Measurements from ENCODE around the gene EPHB4. TPM values are rescaled to one million over a fixed set of nuclear protein-coding genes. Genes with fewer than 3 reads are reported as not detected.
"Not testable (repeated sequence)": the region's sequence is repeated elsewhere in the genome, so short reads cannot be mapped to it uniquely, and the experiment has no call there.

The EPHB4 gene
- total RNA-seq, 1 donor from 2014 or later, result 22.1 TPM

DNA sequence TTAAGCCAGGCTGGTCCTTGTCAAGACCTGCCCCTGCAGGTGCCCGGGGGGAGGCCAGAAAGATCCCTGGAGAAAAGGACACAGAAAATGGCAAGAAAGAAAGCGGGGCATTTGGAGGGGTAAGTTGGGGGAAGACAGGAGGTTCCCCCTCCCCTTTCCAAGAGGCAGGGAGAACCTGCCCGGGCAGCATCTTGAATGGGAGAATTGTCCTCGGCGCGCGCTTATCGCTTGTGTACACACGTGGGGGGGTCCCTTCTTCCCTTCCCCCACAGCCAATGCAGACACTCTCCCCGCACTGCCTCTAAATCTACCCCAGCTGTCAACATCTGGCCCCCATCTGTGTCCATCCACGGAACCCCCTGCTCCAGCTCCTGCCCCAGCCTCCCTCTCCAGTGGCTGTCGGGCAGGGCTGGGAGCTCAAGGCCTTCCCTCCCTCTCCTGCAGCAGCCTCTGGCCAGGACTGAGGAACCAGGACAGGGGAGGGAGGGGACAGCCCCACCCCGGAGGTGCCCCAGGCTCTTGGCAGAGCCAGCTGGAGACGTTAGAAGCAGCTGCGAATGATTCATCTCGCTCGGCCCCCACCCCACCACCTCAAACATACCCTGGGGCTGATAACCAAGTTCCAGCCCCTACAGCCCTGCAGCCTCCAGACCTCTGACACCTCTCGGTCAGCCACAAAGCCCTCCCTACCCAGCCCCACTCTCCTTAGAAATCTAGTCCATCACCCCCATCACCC, 25.3 kb downstream of the EPHB4 start:
- ATAC-seq (ENCODE audit: poor library complexity), result peak; percentile 23
- no peak for DNase-seq
- intact Hi-C loops (cut with DNase I), result loop anchor here (10.0 kb wide), 1 partner anchor 253 kb away; no protein-coding TSS in a partner anchor

DNA sequence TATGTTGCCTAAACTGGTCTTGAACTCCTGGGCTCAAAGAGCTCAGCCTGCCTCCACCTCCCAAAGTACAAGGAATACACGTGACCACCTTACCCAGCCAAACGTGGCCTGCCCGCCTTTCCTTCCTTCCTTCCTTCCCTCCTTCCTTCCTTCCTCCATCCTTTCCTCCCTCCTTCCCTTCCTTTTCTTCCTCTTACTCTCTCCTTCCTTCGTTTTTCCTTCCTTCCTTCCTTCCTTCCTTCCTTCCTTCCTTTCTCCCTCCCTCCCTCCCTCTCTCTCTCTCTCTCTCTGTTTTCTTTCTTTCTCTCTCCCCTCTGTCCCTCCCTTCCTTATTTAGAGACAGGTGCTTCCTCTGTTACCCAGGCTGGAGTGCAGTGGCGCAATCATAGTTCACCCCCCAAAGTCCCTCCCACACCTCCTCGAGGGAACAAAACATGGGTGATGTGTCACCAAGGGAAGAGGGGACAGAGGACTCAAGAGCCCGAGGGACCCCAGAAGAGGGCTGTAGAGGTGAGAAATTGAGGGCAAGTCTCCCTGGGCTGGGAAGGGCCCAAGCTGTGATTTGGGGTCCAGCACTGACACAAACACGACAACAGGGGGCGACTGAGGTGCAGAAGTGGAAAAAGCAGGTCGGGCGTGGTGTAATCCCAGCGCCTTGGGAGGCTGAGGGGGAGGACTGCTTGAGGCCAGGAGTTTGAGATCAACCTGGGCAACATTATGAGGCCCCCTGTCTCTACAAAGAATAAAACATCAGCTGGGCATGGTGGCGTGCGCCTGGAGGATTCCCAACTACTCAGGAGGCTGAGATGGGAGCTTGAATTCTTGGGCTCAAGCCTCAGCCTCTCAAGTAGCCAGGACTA, 28.1 kb downstream of the EPHB4 start:
- intact Hi-C loops (cut with DNase I), result loop anchor here (2.0 kb wide), 1 partner anchor 54 kb away; the partner anchor contains the start of gene SLC12A9
- peak; percentile 74 for DNase-seq
- peak; percentile 61 for ATAC-seq (ENCODE audit: poor library complexity)

DNA sequence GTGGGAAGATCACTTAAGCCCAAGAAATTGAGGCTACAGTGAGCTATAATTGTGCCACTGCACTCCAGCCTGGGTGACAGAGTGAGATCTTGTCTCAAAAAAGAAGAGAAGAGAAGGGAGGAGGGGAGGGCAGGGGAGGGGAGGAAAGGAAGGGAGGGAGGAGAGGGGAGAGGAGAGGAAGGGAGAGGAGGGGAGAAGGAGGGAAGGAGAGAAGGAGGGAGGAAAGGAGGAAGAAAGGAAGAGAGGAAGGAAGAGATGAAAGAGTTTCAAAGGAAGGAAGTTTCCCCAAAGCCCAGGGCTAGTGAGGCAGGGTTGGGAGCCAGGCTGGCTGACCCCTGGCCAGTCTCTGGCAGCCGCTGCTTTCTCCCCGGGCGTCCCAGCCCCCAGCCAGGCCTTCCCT, 32.6 kb downstream of the EPHB4 start:
- ATAC-seq (ENCODE audit: poor library complexity) (no peak), DNase-seq (no peak)
- intact Hi-C loops (cut with DNase I), result no loop called here

GRCh38 chr7:100793806-100794660, 33.3 kb downstream of the EPHB4 start:
- no peak for ATAC-seq (ENCODE audit: poor library complexity)
- no peak for DNase-seq
- intact Hi-C loops (cut with DNase I), result no loop called here

DNA sequence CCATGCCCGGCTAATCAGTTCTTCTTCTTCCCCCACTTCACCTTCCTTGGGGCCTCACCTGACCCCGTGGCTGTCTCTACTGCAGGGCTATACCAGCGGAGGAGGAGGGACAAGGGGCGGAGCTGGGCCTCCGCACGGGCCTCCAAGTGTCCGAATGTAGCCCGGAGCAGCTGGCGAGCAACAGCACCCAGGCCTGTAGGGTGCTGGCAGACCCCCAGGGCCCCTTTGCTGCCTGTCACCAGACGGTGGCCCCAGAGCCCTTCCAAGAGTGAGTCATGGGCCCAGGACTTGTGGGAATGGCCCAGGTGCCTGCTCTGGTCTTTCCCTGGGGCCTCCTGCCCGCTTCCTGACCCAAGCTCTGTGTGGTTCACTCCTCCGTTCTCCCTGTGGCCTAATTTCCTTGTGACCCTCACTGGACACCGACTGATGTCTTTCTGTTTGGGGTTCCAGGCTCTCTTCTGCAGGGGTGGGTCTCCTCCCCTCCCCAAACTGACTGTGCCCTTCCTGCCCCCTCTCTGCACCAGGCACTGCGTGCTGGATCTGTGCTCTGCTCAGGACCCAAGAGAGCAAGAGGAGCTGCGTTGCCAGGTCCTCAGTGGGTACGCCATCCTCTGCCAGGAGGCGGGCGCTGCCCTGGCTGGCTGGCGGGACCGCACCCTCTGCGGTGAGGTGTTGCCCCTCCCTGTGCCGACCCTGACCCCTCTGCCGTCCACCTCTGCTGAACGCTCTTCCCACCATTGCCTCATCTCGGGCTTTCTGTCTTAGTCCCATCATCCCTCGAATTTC, 35.2 kb downstream of the EPHB4 start:
- ATAC-seq (ENCODE audit: poor library complexity), result no peak
- DNase-seq, result no peak
- intact Hi-C loops (cut with DNase I), result no loop called here

DNA sequence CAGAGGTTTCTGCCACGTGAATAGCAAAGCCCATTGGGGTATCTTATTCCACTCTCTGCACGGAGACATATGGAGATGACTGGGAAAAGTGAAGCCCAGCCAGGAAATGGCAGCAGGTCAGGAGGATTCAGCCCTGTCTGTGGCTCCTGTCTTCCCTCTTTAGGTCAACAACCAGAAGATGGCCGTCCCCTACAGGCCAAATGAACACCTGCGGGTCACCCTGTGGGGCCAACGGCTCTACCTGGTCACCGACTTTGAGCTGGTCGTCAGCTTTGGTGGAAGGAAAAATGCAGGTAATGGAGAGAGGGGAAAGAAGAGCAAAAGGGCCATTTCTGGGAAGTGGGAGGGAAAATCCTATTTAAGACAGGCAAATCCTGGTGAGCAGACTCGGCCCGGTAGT, 38.3 kb downstream of the EPHB4 start:
- DNase-seq (no peak), ATAC-seq (ENCODE audit: poor library complexity) (no peak)
- intact Hi-C loops (cut with DNase I), result no loop called here

DNA sequence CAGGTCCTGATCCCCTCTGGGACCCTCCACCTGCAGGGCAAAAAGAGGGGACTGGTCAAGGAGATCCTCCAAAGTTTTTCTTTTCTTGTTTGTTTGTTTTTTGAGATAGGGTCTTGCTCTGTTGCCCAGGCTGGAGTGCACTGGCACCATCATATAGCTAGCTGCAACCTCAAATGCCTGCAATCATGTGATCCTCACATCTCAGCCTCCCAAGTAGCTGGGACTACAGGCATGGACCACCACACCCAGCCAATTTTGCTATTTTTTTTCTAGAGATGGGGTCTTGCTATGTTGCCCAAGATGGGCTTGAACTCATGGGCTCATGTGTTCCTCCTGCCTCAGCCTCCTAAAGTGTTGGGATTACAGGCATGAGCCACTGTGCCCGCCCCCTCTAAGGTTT, 41.0 kb downstream of the EPHB4 start:
- DNase-seq, result no peak
- no peak for ATAC-seq (ENCODE audit: poor library complexity)
- intact Hi-C loops (cut with DNase I), result no loop called here

- DNase-seq (no peak), ATAC-seq (ENCODE audit: poor library complexity) (no peak)
- intact Hi-C loops (cut with DNase I), result no loop called here
Observed at GRCh38 chr7:100785878-100786277, 41.4 kb downstream of the EPHB4 start.

GRCh38 chr7:100783804-100784203, 43.5 kb downstream of the EPHB4 start:
- no peak for ATAC-seq (ENCODE audit: poor library complexity)
- intact Hi-C loops (cut with DNase I), result no loop called here
- no peak for DNase-seq

DNA sequence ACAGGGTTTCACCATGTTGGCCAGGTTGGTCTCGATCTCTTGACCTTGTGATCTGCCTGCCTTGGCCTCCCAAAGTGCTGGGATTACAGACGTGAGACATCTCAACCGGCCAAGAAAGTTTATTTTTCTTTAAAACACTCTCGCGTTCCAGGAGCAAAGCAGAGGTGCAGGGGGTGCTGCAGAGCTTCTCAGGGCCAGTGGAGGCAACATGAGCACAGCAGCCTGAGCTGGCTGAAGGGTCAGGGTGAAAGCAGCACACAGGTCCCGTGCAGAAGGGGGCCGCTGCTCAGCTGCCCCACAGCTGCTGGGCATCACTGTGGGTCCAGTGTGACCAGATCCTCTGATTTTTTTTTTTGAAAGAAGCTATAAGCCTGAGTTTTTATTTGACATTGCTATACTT, 46.1 kb downstream of the EPHB4 start:
- intact Hi-C loops (cut with DNase I), result no loop called here
- ATAC-seq (ENCODE audit: poor library complexity) (no peak), DNase-seq (no peak)

- ATAC-seq (ENCODE audit: poor library complexity) (no peak), DNase-seq (no peak)
- intact Hi-C loops (cut with DNase I), result no loop called here
Observed at GRCh38 chr7:100779359-100779758, 48.0 kb downstream of the EPHB4 start.

DNA sequence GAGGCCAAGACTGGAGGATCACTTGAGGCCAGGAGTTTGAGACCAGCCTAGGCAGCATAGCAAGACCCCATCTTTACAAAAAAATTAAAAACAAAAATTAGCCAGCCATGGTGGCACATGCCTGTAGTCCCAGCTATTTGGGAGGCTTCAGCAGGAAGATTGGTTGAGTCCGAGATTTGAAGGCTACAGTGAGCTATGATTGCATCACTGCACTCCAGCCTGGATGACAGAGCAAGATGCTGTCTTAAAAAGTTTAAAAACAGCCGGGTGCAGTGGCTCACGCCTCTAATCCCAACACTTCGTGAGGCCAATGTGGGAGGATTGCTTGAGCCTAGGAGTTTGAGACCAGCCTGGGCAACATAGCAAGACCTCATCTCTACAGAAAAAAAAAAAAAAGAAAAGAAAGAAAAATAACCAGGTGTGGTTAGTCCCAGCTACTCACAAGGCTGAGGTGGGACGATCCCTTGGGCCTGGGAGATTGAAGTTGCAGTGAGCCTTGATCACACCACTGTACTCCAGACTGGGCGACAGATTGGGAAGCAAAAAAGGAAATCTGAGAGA, 49.2 kb downstream of the EPHB4 start:
- DNase-seq (no peak), ATAC-seq (ENCODE audit: poor library complexity) (no peak)
- intact Hi-C loops (cut with DNase I), result no loop called here

DNA sequence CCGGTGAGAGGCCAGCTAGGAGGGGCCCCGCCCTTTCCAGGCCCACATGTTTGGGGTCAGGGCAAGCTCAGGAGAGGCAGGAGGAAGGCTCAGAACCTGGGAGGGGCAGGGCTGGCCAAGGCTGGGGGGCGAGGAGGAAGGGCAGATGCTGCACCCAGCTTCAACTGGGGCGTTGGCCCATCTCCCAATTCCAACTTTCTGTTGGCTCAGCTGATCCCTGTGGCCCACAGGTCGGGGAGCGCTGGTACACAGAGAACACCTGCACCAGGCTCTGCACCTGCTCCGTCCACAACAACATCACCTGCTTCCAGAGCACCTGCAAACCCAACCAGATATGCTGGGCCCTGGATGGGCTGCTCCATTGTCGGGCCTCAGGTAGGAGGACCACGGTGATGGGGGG, 53.8 kb downstream of the EPHB4 start:
- DNase-seq, result no peak
- ATAC-seq (ENCODE audit: poor library complexity), result no peak
- intact Hi-C loops (cut with DNase I), result no loop called here

DNA sequence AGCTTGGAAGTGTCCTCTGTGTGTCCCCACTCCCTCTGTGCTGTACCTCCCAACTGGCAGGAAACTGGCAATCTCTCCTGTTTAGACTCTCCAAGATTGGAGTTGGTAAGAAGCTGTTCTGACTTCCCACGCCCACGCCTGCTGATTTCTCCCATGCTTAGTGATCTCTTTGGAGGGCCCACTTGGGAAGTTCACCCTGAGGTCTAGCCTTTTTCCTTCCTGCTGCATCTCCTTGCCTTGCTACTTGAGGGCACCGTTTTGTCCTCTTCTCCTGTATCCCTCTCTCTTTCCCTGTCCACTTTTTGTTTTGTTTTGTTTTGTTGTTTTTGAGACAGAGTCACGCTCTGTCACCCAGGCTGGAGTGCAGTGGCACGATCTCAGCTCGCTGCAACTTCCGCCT, 58.5 kb downstream of the EPHB4 start:
- DNase-seq (no peak), ATAC-seq (ENCODE audit: poor library complexity) (no peak)
- intact Hi-C loops (cut with DNase I), result no loop called here

GRCh38 chr7:100765250-100765649, 62.1 kb downstream of the EPHB4 start:
- DNase-seq, result no peak
- intact Hi-C loops (cut with DNase I), result no loop called here
- no peak for ATAC-seq (ENCODE audit: poor library complexity)

DNA sequence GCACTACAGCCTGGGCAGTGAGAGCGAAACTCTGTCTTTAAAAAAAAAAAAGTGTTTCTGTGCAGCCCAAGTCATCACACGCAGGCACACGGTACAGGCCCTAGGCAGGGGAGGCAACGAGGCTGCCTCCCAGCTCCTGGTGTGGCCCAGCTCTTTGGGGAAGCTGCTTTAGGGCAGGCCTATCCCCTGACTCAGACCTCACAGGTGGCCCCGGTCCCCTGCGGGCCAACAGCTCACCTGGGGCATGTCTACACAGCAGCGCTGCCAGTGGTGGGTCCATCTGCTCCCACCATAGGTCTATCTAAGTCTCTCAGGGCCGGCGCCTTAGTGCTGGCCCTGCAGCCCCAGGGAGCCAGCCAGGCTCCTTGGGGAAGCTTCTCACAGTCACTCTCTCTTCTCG, 62.5 kb downstream of the EPHB4 start:
- no peak for DNase-seq
- intact Hi-C loops (cut with DNase I), result no loop called here
- no peak for ATAC-seq (ENCODE audit: poor library complexity)

- ATAC-seq (ENCODE audit: poor library complexity) (no peak), DNase-seq (no peak)
- intact Hi-C loops (cut with DNase I), result no loop called here
Observed at GRCh38 chr7:100763556-100764140, 63.7 kb downstream of the EPHB4 start.

DNA sequence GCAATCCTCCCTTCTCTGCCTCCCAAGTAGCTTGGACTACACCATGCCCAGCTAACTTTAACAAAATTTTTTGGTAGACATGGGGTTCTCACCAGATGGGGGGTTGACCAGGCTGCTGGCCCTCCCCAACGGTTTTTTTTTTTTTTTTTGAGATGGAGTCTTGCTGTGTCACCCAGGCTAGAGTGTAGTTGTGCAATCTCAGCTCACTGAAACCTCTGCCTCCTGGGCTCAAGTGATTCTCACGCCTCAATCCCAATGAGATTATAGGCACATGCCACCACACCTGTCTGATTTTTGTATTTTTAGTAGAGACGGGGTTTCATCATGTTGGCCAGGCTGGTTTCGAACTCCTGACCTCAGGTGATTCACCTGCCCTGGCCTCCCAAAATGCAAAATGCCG, 64.5 kb downstream of the EPHB4 start:
- intact Hi-C loops (cut with DNase I); ATAC-seq (ENCODE audit: poor library complexity): not testable (repeated sequence)

More for the DNA sequence above, 64.5 kb downstream of the EPHB4 start:
- DNase-seq, result not testable (repeated sequence)
